WTC11 (cell line): Measurements from ENCODE around the gene AKR1C4. TPM values are rescaled to one million over a fixed set of nuclear protein-coding genes. Genes with fewer than 3 reads are reported as not detected.
A peak's percentile ranks its signal among the peaks of the same experiment; 100 is the strongest.

ENCODE experiments used
- ATAC-seq: fragments of 200-7000 bp; cut with Tn5 transposase; 2 replicates; pipeline ENCODE4 v1.10.0; 2021; ENCODE audit warnings: mild to moderate bottlenecking, moderate library complexity
- CTCF ChIA-PET: fragments of 300-600 bp; sonication (Branson Sonifier 250); formaldehyde crosslinking; loops from one replicate; lab custom pipeline; 2021; ENCODE audit warnings: antibody characterized with exemption; lab: Charles Lee
- POLR2A ChIA-PET: fragments of 350-600 bp; sonication (Branson Sonifier 250); formaldehyde crosslinking; loops from one replicate; lab custom pipeline; 2021; ENCODE audit warnings: antibody characterized with exemption; lab: Charles Lee
- DNase-seq: peaks from one replicate; pipeline ENCODE4 v3.0.0; 2021; ENCODE audit warnings: low spot score
- H3K27ac Mint-ChIP-seq: 2 replicates; pipeline ENCODE4 v1.8.0; 2021; ENCODE audit warnings: mixed read lengths
- H3K27me3 Mint-ChIP-seq: 2 replicates; pipeline ENCODE4 v1.8.0; 2021; ENCODE audit warnings: low read depth, mild to moderate bottlenecking, moderate library complexity, mixed read lengths
- H3K36me3 Mint-ChIP-seq: 2 replicates; pipeline ENCODE4 v1.8.0; 2021; ENCODE audit warnings: mixed read lengths
- H3K4me1 Mint-ChIP-seq: 2 replicates; pipeline ENCODE4 v1.8.0; 2022; ENCODE audit warnings: mixed read lengths
- H3K4me3 Mint-ChIP-seq: 2 replicates; pipeline ENCODE4 v1.8.0; 2021; ENCODE audit warnings: mild to moderate bottlenecking, moderate library complexity, mixed read lengths
- H3K9me3 Mint-ChIP-seq: 2 replicates; pipeline ENCODE4 v1.8.0; 2021; ENCODE audit warnings: mixed read lengths
- ATF1 ChIP-seq: sonication (generic); formaldehyde crosslinking; IDR thresholded peaks from 2 replicates; pipeline ENCODE4 v1.8.1; 2023; ENCODE audit warnings: mild to moderate bottlenecking, moderate library complexity, missing genetic modification reagents
- ATF3 ChIP-seq: sonication (generic); formaldehyde crosslinking; conservative IDR thresholded peaks from 2 replicates; pipeline ENCODE4 v1.8.1; 2022; ENCODE audit warnings: mild to moderate bottlenecking, missing genetic modification reagents
- CBFB ChIP-seq: sonication (generic); formaldehyde crosslinking; IDR thresholded peaks from 2 replicates; pipeline ENCODE4 v1.8.1; 2022; ENCODE audit warnings: mild to moderate bottlenecking, low read depth, missing genetic modification reagents
- E2F4 ChIP-seq: sonication (generic); formaldehyde crosslinking; IDR thresholded peaks from 2 replicates; pipeline ENCODE4 v1.8.1; 2022; ENCODE audit warnings: low read depth, mild to moderate bottlenecking, moderate library complexity, missing genetic modification reagents, borderline replicate concordance
- E2F5 ChIP-seq: sonication (generic); formaldehyde crosslinking; IDR thresholded peaks from 2 replicates; pipeline ENCODE4 v1.8.1; 2022; ENCODE audit warnings: mild to moderate bottlenecking, moderate library complexity, missing genetic modification reagents
- ETV6 ChIP-seq: sonication (generic); formaldehyde crosslinking; IDR thresholded peaks from 2 replicates; pipeline ENCODE4 v1.8.1; 2022; ENCODE audit warnings: mild to moderate bottlenecking, missing genetic modification reagents
- FOXP1 ChIP-seq: sonication (generic); formaldehyde crosslinking; IDR thresholded peaks from 2 replicates; pipeline ENCODE4 v1.8.0; 2022; ENCODE audit warnings: missing genetic modification reagents, mild to moderate bottlenecking, moderate library complexity, borderline replicate concordance
- GABPB1 ChIP-seq: sonication (generic); formaldehyde crosslinking; IDR thresholded peaks from 2 replicates; pipeline ENCODE4 v1.8.1; 2023; ENCODE audit warnings: mild to moderate bottlenecking, missing genetic modification reagents
- HMGXB4 ChIP-seq: sonication (generic); formaldehyde crosslinking; IDR thresholded peaks from 2 replicates; pipeline ENCODE4 v1.8.1; 2023; ENCODE audit warnings: mild to moderate bottlenecking, moderate library complexity, missing genetic modification reagents
- KAT7 ChIP-seq: sonication (generic); formaldehyde crosslinking; IDR thresholded peaks from 2 replicates; pipeline ENCODE4 v1.8.1; 2023; ENCODE audit warnings: missing genetic modification reagents, mild to moderate bottlenecking, borderline replicate concordance
- MYBL2 ChIP-seq: sonication (generic); formaldehyde crosslinking; IDR thresholded peaks from 2 replicates; pipeline ENCODE4 v1.8.1; 2023; ENCODE audit warnings: mild to moderate bottlenecking, moderate library complexity, missing genetic modification reagents
- NFE2L1 ChIP-seq: sonication (generic); formaldehyde crosslinking; IDR thresholded peaks from 2 replicates; pipeline ENCODE4 v1.8.1; 2023; ENCODE audit warnings: missing genetic modification reagents
- TEAD1 ChIP-seq: sonication (generic); formaldehyde crosslinking; IDR thresholded peaks from 2 replicates; pipeline ENCODE4 v1.8.0; 2022; ENCODE audit warnings: mild to moderate bottlenecking, missing genetic modification reagents
- USF2 ChIP-seq: sonication (generic); formaldehyde crosslinking; IDR thresholded peaks from 2 replicates; pipeline ENCODE4 v1.8.1; 2023; ENCODE audit warnings: mild to moderate bottlenecking, missing genetic modification reagents, moderate library complexity
- ZBTB43 ChIP-seq: sonication (generic); formaldehyde crosslinking; IDR thresholded peaks from 2 replicates; pipeline ENCODE4 v1.8.1; 2023; ENCODE audit warnings: mild to moderate bottlenecking, missing genetic modification reagents
- ZNF263 ChIP-seq: sonication (generic); formaldehyde crosslinking; IDR thresholded peaks from 2 replicates; pipeline ENCODE4 v1.8.1; 2022; ENCODE audit warnings: low read depth, mild to moderate bottlenecking, moderate library complexity, missing genetic modification reagents
- ZNF396 ChIP-seq: fragments of 250-450 bp; sonication (Bioruptor Pico); IDR thresholded peaks from 2 replicates; pipeline ENCODE4 v1.8.0; 2021; ENCODE audit warnings: mild to moderate bottlenecking, moderate library complexity, borderline replicate concordance
- ZNF425 ChIP-seq: fragments of 250-450 bp; sonication (Bioruptor Pico); conservative IDR thresholded peaks from 2 replicates; pipeline ENCODE4 v1.9.0; 2021; ENCODE audit warnings: mild to moderate bottlenecking
- total RNA-seq: library from RNA; stranded (reverse); gene quantifications from 3 replicates; pipeline ENCODE4 v1.2.3, GENCODE V29; 2021
- TF ChIP-seq, protein P1 (sequence below): sonication (generic); formaldehyde crosslinking; IDR thresholded peaks from 2 replicates; pipeline ENCODE4 v1.8.0; 2023; ENCODE audit warnings: missing genetic modification reagents
- TF ChIP-seq, protein P2 (sequence below): sonication (generic); formaldehyde crosslinking; IDR thresholded peaks from 2 replicates; pipeline ENCODE4 v1.8.0; 2022; ENCODE audit warnings: mild to moderate bottlenecking, missing genetic modification reagents
- TF ChIP-seq, protein P3 (sequence below): sonication (generic); formaldehyde crosslinking; IDR thresholded peaks from 2 replicates; pipeline ENCODE4 v1.8.1; 2022; ENCODE audit warnings: mild to moderate bottlenecking, missing genetic modification reagents, moderate library complexity, borderline replicate concordance

Gene AKR1C4
- total RNA-seq, 1 experiment from 2014 or later = not detected

DNA sequence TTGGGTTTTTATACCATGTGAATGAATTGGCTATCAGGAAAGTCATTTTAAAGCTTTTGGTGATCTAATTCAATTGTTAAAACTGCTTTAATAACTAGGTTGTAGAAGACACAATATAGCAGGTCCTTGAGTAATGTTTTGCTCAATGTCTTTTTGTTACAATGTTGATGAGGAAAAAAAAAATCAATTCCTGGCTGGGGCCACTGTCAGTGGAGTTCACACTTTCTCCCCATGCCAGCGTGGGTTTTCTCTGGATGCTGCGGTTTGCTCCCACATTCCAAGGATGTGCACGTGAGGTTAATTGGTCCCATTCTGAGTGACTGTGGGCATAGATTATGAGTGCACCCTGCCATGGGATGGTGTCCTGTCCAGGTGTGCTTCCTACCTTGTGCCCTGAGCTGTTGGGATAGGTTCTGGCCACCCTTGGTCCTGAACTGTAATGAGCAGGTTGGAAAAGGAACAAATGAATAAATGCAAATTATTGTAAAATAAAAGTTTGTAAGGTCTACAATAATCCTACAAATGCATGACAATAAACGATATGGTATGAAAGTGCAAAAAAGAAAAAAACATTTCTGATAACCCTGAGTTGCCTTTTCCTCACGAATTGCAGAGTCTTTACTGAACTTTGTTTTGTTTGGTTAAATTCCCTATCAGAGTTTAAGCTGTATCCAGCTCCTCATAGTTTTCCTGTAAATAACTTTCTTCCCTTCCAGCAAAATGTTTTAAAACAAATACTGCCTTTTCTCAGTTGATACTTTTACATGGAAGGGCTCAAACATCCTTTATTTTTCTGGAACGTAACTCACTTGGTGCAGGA lies 62.7 kb downstream of the AKR1C4 start:
- H3K4me1 Mint-ChIP-seq = peaks cover 18% of the 10 kb centered on the region
- TF ChIP-seq, protein P1, sequence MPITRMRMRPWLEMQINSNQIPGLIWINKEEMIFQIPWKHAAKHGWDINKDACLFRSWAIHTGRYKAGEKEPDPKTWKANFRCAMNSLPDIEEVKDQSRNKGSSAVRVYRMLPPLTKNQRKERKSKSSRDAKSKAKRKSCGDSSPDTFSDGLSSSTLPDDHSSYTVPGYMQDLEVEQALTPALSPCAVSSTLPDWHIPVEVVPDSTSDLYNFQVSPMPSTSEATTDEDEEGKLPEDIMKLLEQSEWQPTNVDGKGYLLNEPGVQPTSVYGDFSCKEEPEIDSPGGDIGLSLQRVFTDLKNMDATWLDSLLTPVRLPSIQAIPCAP = no peak
- TF ChIP-seq ZNF263 (CRISPR knock-in tag) = no peak
- TF ChIP-seq FOXP1 = no peak
- H3K9me3 Mint-ChIP-seq = peaks cover 38% of the 10 kb centered on the region
- ATAC-seq (no peak), DNase-seq (no peak)
- H3K27me3 Mint-ChIP-seq = peaks cover 3% of the 10 kb centered on the region; the same call in 1 of the 2 replicates
- H3K4me3 Mint-ChIP-seq = no peak overlapping the region
- CTCF ChIA-PET = interaction anchor here (0.6 kb wide), 1 partner anchor 49 kb away, joined by 3 read pairs; no protein-coding TSS in a partner anchor
- POLR2A ChIA-PET = no interaction called here
- H3K36me3 Mint-ChIP-seq = peaks cover 24% of the 10 kb centered on the region
- 0 out of 2 replicates have a peak overlapping the region, but pooled peaks have one; percentile 6 for H3K27ac Mint-ChIP-seq

DNA sequence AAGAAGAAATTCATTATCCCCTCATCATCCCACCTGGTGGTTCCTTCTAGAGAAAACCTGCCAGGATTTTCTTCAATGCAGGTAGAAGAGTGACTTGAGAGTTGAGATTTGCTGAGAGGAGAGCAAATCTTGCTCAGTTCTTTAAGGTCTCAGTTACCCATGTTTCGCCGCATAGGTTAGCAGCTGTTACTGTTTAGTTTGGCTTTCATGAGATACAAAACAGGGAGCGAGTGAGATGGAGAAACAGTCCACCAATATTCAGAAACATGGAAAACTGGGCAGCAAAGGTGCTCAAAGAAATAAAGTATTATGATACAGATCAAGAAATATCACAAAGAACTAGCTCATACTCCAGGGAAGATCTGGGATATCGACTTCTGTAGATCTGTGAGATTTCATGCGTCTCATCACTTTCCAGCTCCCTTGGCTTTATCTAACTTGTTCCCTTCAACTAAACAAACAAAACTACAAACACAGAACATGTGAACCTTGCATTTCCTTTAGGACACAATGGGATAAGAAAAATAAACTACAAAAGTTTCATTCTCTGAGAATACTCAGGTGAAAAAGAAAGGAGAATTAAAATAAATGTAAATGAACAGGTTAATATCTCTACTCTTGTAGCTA lies 63.4 kb downstream of the AKR1C4 start:
- no peak for ATAC-seq
- Mint-ChIP-seq H3K9me3 (peaks cover 42% of the 10 kb centered on the region), H3K36me3 (peaks cover 27% of the 10 kb centered on the region), H3K27ac (peak overlapping the region; percentile 6), H3K4me3 (no peak overlapping the region), H3K27me3 (peaks cover 3% of the 10 kb centered on the region; the same call in 1 of the 2 replicates), H3K4me1 (peaks cover 18% of the 10 kb centered on the region)
- ChIA-PET POLR2A (no interaction called here), CTCF (interaction anchor here (0.6 kb wide), 1 partner anchor 49 kb away, joined by 3 read pairs; no protein-coding TSS in a partner anchor)
- DNase-seq = no peak
- TF ChIP-seq TEAD1 (CRISPR knock-in tag) (no peak), GABPB1 (CRISPR knock-in tag) (no peak), ATF3 (no peak), ETV6 (CRISPR knock-in tag) (no peak), ATF1 (no peak), CBFB (CRISPR knock-in tag) (no peak), USF2 (CRISPR knock-in tag) (no peak), ZNF396 (no peak), HMGXB4 (no peak), KAT7 (CRISPR knock-in tag) (no peak), ZBTB43 (CRISPR knock-in tag) (no peak), NFE2L1 (CRISPR knock-in tag) (no peak), ZNF425 (no peak), E2F4 (CRISPR knock-in tag) (no peak), MYBL2 (CRISPR knock-in tag) (no peak), E2F5 (no peak)
- TF ChIP-seq, protein P2, sequence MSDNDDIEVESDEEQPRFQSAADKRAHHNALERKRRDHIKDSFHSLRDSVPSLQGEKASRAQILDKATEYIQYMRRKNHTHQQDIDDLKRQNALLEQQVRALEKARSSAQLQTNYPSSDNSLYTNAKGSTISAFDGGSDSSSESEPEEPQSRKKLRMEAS (CRISPR knock-in tag) = no peak
- TF ChIP-seq, protein P3, sequence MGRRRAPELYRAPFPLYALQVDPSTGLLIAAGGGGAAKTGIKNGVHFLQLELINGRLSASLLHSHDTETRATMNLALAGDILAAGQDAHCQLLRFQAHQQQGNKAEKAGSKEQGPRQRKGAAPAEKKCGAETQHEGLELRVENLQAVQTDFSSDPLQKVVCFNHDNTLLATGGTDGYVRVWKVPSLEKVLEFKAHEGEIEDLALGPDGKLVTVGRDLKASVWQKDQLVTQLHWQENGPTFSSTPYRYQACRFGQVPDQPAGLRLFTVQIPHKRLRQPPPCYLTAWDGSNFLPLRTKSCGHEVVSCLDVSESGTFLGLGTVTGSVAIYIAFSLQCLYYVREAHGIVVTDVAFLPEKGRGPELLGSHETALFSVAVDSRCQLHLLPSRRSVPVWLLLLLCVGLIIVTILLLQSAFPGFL = no peak
